DOHH2 (cell line): ENCODE results near the gene HEMGN.

Experiments used
- H3F3A ChIP-seq: fragments of 200-600 bp; sonication (generic), shearing (Covaris generic); 2 replicates; pipeline ENCODE4 v1.6.0; 2016; ENCODE audit warnings: antibody characterized with exemption, mild to moderate bottlenecking; ENCODE audit not compliant: control insufficient read depth, insufficient read depth
- H3K27ac ChIP-seq: fragments of 200-600 bp; sonication (generic); 2 replicates; pipeline ENCODE4 v1.5.1; 2014; ENCODE audit warnings: low read depth, mild to moderate bottlenecking, low read length, moderate library complexity
- H3K27me3 ChIP-seq: fragments of 200-600 bp; sonication (generic); 2 replicates; pipeline ENCODE4 v1.6.1; 2014; ENCODE audit warnings: mild to moderate bottlenecking, low read length, mixed read lengths; ENCODE audit not compliant: control insufficient read depth
- H3K36me3 ChIP-seq: fragments of 200-600 bp; sonication (generic); 2 replicates; pipeline ENCODE4 v1.6.1; 2014; ENCODE audit warnings: mild to moderate bottlenecking, low read length, moderate library complexity, mixed read lengths; ENCODE audit not compliant: control insufficient read depth
- H3K4me1 ChIP-seq: fragments of 200-600 bp; sonication (generic); 2 replicates; pipeline ENCODE4 v1.6.1; 2014; ENCODE audit warnings: mild to moderate bottlenecking, low read length, mixed read lengths; ENCODE audit not compliant: control insufficient read depth
- H3K4me2 ChIP-seq: fragments of 200-600 bp; sonication (generic); 2 replicates; pipeline ENCODE4 v1.6.0; 2014; ENCODE audit warnings: mild to moderate bottlenecking, low read length, moderate library complexity
- H3K4me3 ChIP-seq: fragments of 200-600 bp; sonication (generic); 2 replicates; pipeline ENCODE4 v1.5.1; 2014; ENCODE audit warnings: mild to moderate bottlenecking, low read length, mixed read lengths
- H3K79me2 ChIP-seq: fragments of 200-600 bp; sonication (generic); 2 replicates; pipeline ENCODE4 v1.6.1; 2014; ENCODE audit warnings: mild to moderate bottlenecking, low read length, mixed read lengths; ENCODE audit not compliant: control insufficient read depth
- H3K9me2 ChIP-seq: fragments of 200-600 bp; sonication (generic); replicated peaks from 2 replicates; pipeline ENCODE4 v1.6.1; 2014; ENCODE audit warnings: mild to moderate bottlenecking, low read length, mixed read lengths; ENCODE audit not compliant: control insufficient read depth
- H3K9me3 ChIP-seq: fragments of 200-600 bp; sonication (generic); 2 replicates; pipeline ENCODE4 v1.6.1; 2014; ENCODE audit warnings: antibody characterized with exemption, low read length, mixed read lengths; ENCODE audit not compliant: control insufficient read depth, insufficient read depth
- H4K20me1 ChIP-seq: fragments of 200-600 bp; sonication (generic); 2 replicates; pipeline ENCODE4 v1.6.0; 2014; ENCODE audit warnings: low read depth, mild to moderate bottlenecking, antibody characterized with exemption, low read length, moderate library complexity; ENCODE audit not compliant: control insufficient read depth, insufficient read depth
- CTCF ChIP-seq: fragments of 200-600 bp; sonication (generic); IDR thresholded peaks from one replicate; pipeline ENCODE4 v1.5.1; 2014; ENCODE audit warnings: antibody characterized with exemption, mild to moderate bottlenecking, low read depth, low read length; ENCODE audit not compliant: poor library complexity, severe bottlenecking
- EZH2phosphoT487 ChIP-seq: fragments of 200-600 bp; sonication (generic); IDR thresholded peaks from 2 replicates; pipeline ENCODE4 v1.6.1; 2017; ENCODE audit warnings: borderline replicate concordance, mild to moderate bottlenecking, antibody characterized with exemption, low read length, moderate library complexity, mixed read lengths

The HEMGN gene

GRCh38 chr9:97940741-97941140, 2.8 kb upstream of the HEMGN start:
- no peaks in the 10 kb centered on the region for H3K27me3 ChIP-seq
- no peaks in the 10 kb centered on the region for H3K79me2 ChIP-seq
- no peak overlapping the region for H3K4me2 ChIP-seq
- H3K4me1 ChIP-seq, result peaks cover 52% of the 10 kb centered on the region
- no peaks in the 10 kb centered on the region for H3K9me3 ChIP-seq
- H3K4me3 ChIP-seq, result no peak overlapping the region
- TF ChIP-seq CTCF (no peak), EZH2phosphoT487 (no peak)
- 0 out of 2 replicates have a peak, but pooled peaks cover 3% of the 10 kb centered on the region for H3K36me3 ChIP-seq
- no peaks in the 10 kb centered on the region for H3K9me2 ChIP-seq
- H4K20me1 ChIP-seq, result no peaks in the 10 kb centered on the region
- H3F3A ChIP-seq, result peaks cover 6% of the 10 kb centered on the region; the same call in 1 of the 2 replicates
- H3K27ac ChIP-seq, result no peak overlapping the region

- Histone ChIP-seq H3K4me2 (no peak overlapping the region), H3K79me2 (no peaks in the 10 kb centered on the region), H3K27ac (no peak overlapping the region), H3K4me1 (peaks cover 57% of the 10 kb centered on the region), H3F3A (peaks cover 6% of the 10 kb centered on the region; the same call in 1 of the 2 replicates), H4K20me1 (no peaks in the 10 kb centered on the region), H3K9me3 (no peaks in the 10 kb centered on the region), H3K4me3 (no peak overlapping the region), H3K36me3 (0 out of 2 replicates have a peak, but pooled peaks cover 3% of the 10 kb centered on the region), H3K27me3 (no peaks in the 10 kb centered on the region), H3K9me2 (no peaks in the 10 kb centered on the region)
- TF ChIP-seq CTCF, result no peak
- TF ChIP-seq EZH2phosphoT487, result no peak
Observed at GRCh38 chr9:97940233-97940632, 2.3 kb upstream of the HEMGN start.

- no peaks in the 10 kb centered on the region for H3K9me2 ChIP-seq
- H3K9me3 ChIP-seq, result no peaks in the 10 kb centered on the region
- H3K27ac ChIP-seq, result no peak overlapping the region
- H3K4me2 ChIP-seq, result no peak overlapping the region
- H4K20me1 ChIP-seq, result no peaks in the 10 kb centered on the region
- 0 out of 2 replicates have a peak, but pooled peaks cover 3% of the 10 kb centered on the region for H3K36me3 ChIP-seq
- TF ChIP-seq EZH2phosphoT487 (no peak), CTCF (no peak)
- H3K4me3 ChIP-seq, result no peak overlapping the region
- H3F3A ChIP-seq, result peaks cover 6% of the 10 kb centered on the region; the same call in 1 of the 2 replicates
- H3K27me3 ChIP-seq, result no peaks in the 10 kb centered on the region
- peaks cover 1% of the 10 kb centered on the region; the same call in 1 of the 2 replicates for H3K79me2 ChIP-seq
- H3K4me1 ChIP-seq, result peaks cover 63% of the 10 kb centered on the region
Observed at GRCh38 chr9:97936998-97937397, 974 bp downstream of the HEMGN start.

- Histone ChIP-seq H3F3A (peaks cover 6% of the 10 kb centered on the region; the same call in 1 of the 2 replicates), H3K4me2 (peak overlapping the region; percentile 52), H3K4me1 (peaks cover 79% of the 10 kb centered on the region), H3K27ac (no peak overlapping the region), H3K79me2 (peaks cover 15% of the 10 kb centered on the region), H3K36me3 (0 out of 2 replicates have a peak, but pooled peaks cover 3% of the 10 kb centered on the region), H3K9me2 (no peaks in the 10 kb centered on the region), H4K20me1 (no peaks in the 10 kb centered on the region), H3K27me3 (no peaks in the 10 kb centered on the region), H3K4me3 (peak overlapping the region; percentile 36), H3K9me3 (no peaks in the 10 kb centered on the region)
- no peak for TF ChIP-seq CTCF
- TF ChIP-seq EZH2phosphoT487, result no peak
Observed at GRCh38 chr9:97935276-97935675, 2.7 kb downstream of the HEMGN start.
